ENCODE data around the gene KRTAP27-1.

DNA sequence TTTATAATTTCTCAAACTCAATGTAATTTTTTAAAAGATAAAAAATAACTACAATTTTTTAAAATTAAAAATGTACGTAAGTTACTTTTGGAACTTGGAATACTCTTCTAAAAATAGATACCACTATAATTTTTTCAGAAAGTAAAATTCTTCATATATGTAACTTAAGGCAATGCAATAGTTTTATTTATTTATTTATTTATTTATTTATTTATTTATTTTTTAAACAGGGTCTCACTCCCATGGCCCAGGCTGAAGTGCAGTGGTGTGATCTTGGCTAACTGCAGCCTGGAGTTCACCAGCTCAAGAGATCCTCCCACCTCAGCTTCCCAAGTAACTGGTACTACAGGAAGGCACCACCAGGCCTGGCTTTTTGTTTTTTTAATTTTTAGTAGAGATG is 14.0 kb upstream of the KRTAP27-1 start:
- TF ChIP-seq EZH2 (IDR thresholded peaks at IDR 0.05; ENCODE audit: borderline replicate concordance, low read length) = no peak
- TF ChIP-seq, protein P1, sequence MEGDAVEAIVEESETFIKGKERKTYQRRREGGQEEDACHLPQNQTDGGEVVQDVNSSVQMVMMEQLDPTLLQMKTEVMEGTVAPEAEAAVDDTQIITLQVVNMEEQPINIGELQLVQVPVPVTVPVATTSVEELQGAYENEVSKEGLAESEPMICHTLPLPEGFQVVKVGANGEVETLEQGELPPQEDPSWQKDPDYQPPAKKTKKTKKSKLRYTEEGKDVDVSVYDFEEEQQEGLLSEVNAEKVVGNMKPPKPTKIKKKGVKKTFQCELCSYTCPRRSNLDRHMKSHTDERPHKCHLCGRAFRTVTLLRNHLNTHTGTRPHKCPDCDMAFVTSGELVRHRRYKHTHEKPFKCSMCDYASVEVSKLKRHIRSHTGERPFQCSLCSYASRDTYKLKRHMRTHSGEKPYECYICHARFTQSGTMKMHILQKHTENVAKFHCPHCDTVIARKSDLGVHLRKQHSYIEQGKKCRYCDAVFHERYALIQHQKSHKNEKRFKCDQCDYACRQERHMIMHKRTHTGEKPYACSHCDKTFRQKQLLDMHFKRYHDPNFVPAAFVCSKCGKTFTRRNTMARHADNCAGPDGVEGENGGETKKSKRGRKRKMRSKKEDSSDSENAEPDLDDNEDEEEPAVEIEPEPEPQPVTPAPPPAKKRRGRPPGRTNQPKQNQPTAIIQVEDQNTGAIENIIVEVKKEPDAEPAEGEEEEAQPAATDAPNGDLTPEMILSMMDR (conservative IDR thresholded peaks at IDR 0.05 in 1 of 2, IDR thresholded peaks at IDR 0.05 in 1 of 2; ENCODE audit: extremely low read depth in 1 of 2, insufficient read depth in 1 of 2, low read depth in 1 of 2, low read length in 2 of 2) = no peak
